Esophagus squamous epithelium (tissue), 5 donors: Measurements from ENCODE around the gene MUSTN1. TPM values are rescaled to one million over a fixed set of nuclear protein-coding genes. Genes with fewer than 3 reads are reported as not detected.

ENCODE experiments used
- DNase-seq: peaks from one replicate; lab custom pipeline; 2025; lab: John Stamatoyannopoulos, UW
- H3K27ac ChIP-seq, 4 donors: fragments of 200-600 bp; sonication (generic); one replicate each; pipeline ENCODE4 v1.5.1; 2016 to 2019; ENCODE audit warnings: mild to moderate bottlenecking in 1 of 4
- H3K27me3 ChIP-seq, 4 donors: fragments of 200-600 bp; sonication (generic); 1 replicate in 3 of 4; 2 replicates in 1 of 4; pipeline versions ENCODE4 v1.5.1 to v1.6.0; 2017 to 2021; ENCODE audit warnings: antibody characterized with exemption in 1 of 4
- H3K36me3 ChIP-seq, 3 donors: fragments of 200-600 bp; sonication (generic); one replicate each; pipeline ENCODE4 v1.5.1; 2016 to 2019
- H3K4me1 ChIP-seq, 3 donors: fragments of 200-600 bp; sonication (generic); one replicate each; pipeline ENCODE4 v1.5.1; 2017 to 2019
- H3K4me3 ChIP-seq, 4 donors: fragments of 200-600 bp; sonication (generic); 1 replicate in 3 of 4; 2 replicates in 1 of 4; pipeline ENCODE4 v1.5.1; 2016 to 2019; ENCODE audit warnings: mild to moderate bottlenecking in 2 of 4, moderate library complexity in 1 of 4
- H3K9me3 ChIP-seq, 3 donors: fragments of 200-600 bp; sonication (generic); one replicate each; pipeline ENCODE4 v1.5.1; 2016 to 2019
- POLR2A ChIP-seq, 4 donors: fragments of 450-650 bp; IDR thresholded peaks; one replicate each; pipeline ENCODE4 v1.6.1; 2017; ENCODE audit warnings: antibody characterized with exemption in 4 of 4, mild to moderate bottlenecking in 4 of 4, moderate library complexity in 3 of 4
- WGBS, 2 donors: methylation state at CpG; one replicate each; pipeline ENCODE4 v1.1.5; 2018; 5-methylcytosine and 5-hydroxymethylcytosine counted together
- intact Hi-C: fragments of 100-400 bp; cut with DNase I; formaldehyde crosslinking; loops from one replicate; pipeline ENCODE4 v1.15.0; 2022
- total RNA-seq, 4 donors: library from RNA; depleted of rRNA; stranded (reverse); fragments of >200 nt; gene quantifications; one replicate each; pipeline ENCODE4 v1.1.0, GENCODE V29; 2016
- TF ChIP-seq, protein P1 (sequence below), 6 experiments: fragments of 450-650 bp in 4 of 6; fragments of 200-600 bp in 2 of 6; sonication (generic) in 2 of 6; IDR thresholded peaks; one replicate each; pipeline ENCODE4 v1.5.1; 2016 to 2019; ENCODE audit warnings: antibody characterized with exemption in 6 of 6, mild to moderate bottlenecking in 4 of 6, moderate library complexity in 4 of 6
- donor health status: DM: yes; HTN: yes; CAD: no.

Gene MUSTN1
- 10 to 100 TPM in 1 of 4 donors, 1 to 10 TPM in 2, not detected in 1; 4.2 to 15.7 (median 5.7) TPM for total RNA-seq

- Histone ChIP-seq H3K9me3 (no peaks in the 10 kb centered on the region), H3K27me3 (no peaks in the 10 kb centered on the region), H3K4me3 (peak within 1 kb of the TSS in 3 of 4 donors; percentile 17 to 48 (median 31)), H3K36me3 (peaks cover 0 to 28% (median 0%) of the 10 kb centered on the region in 3 donors), H3K27ac (peak within 1 kb of the TSS; percentile 32 to 77 (median 60)), H3K4me1 (peaks cover 0 to 59% (median 28%) of the 10 kb centered on the region in 3 donors)
- no peak for DNase-seq
- intact Hi-C loops, result no loop called here
- WGBS, 2 donors, result 63 to 68% methylated on average over 2 to 4 of the region's 11 CpGs
- no peak for TF ChIP-seq POLR2A (IDR thresholded peaks at IDR 0.05)
- TF ChIP-seq, protein P1, sequence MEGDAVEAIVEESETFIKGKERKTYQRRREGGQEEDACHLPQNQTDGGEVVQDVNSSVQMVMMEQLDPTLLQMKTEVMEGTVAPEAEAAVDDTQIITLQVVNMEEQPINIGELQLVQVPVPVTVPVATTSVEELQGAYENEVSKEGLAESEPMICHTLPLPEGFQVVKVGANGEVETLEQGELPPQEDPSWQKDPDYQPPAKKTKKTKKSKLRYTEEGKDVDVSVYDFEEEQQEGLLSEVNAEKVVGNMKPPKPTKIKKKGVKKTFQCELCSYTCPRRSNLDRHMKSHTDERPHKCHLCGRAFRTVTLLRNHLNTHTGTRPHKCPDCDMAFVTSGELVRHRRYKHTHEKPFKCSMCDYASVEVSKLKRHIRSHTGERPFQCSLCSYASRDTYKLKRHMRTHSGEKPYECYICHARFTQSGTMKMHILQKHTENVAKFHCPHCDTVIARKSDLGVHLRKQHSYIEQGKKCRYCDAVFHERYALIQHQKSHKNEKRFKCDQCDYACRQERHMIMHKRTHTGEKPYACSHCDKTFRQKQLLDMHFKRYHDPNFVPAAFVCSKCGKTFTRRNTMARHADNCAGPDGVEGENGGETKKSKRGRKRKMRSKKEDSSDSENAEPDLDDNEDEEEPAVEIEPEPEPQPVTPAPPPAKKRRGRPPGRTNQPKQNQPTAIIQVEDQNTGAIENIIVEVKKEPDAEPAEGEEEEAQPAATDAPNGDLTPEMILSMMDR (IDR thresholded peaks at IDR 0.05), result no peak
These were observed at the start of gene MUSTN1 for GRCh38 chr3:52834871-52835501. TSS of gene MUSTN1 (minus strand) at chr3:52835019. CDS start at chr3:52834948, 71 bp downstream.

DNA sequence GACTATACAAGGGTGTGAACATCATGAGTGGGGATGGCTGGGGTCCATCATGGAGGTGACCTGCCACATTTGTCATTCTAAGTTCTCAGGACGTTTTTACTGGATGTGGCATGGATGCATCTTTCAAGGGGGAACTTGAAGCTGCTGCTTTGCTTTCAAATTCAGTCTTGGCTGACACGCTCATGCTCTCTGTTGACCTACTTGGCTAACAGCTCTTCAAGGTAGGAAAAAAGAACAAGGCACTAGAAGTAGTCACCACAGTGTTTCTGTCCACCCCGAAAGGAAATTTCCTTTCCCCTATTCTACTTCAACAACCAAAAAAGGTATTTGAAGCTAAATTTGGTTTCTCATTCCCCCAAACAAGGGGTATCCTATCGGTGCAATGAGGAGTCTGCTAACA, 47.6 kb upstream of the MUSTN1 start:
- Histone ChIP-seq H3K27me3 (no peaks in the 10 kb centered on the region), H3K36me3 (peaks cover 0 to 33% (median 0%) of the 10 kb centered on the region in 3 donors), H3K4me1 (peaks cover 0 to 7% (median 0%) of the 10 kb centered on the region in 3 donors), H3K9me3 (no peaks in the 10 kb centered on the region), H3K27ac (no peak overlapping the region), H3K4me3 (no peak overlapping the region)
- no peak for TF ChIP-seq POLR2A (IDR thresholded peaks at IDR 0.05)
- TF ChIP-seq, protein P1 (IDR thresholded peaks at IDR 0.05), result no peak
- intact Hi-C loops, result no loop called here
- WGBS, 2 donors, result 80 to 95% methylated on average over 4 of the region's 4 CpGs
- DNase-seq, result no peak

DNA sequence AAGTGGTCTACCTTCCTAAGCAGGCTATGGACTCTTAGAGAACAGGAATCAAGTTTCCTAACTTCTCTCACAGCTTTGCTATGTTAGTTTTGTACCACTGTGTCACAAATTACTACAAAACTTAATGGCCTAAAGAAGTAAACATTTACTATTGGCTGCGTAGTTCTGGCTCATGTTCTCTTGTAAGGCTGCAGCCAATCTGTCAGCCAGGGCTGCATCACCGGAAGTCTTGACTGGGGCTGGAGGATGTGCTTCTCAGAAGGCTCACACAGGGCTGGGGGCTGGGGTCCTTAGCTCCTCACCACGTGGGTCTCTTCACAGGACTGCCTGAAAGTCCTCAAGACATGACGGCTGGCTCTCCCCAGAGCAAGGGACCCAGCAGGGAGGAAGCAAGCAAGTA, 47.1 kb upstream of the MUSTN1 start:
- no peak for DNase-seq
- intact Hi-C loops, result no loop called here

DNA sequence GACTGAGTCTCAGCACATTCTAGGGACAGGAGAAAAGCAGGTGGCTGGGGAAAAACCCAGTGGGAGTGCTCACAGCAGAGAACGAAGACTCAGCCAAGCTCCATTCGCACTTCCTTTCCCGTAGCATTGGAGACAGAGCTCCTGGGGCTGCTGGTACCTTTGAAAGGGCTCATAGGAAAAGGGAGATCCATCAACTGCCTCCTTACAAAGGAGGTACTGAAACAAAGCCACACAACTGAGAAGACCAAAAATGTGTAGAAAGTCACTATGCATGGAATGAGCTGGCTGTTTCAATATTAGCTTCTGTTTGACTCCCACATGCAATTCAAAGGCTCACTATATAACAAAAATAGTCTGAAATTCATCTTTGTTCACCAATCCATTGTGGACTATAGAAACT, 45.7 kb upstream of the MUSTN1 start:
- H3K27ac ChIP-seq, result no peak overlapping the region
- no peaks in the 10 kb centered on the region for H3K9me3 ChIP-seq
- TF ChIP-seq, protein P1 (IDR thresholded peaks at IDR 0.05), result no peak
- no peak for TF ChIP-seq POLR2A (IDR thresholded peaks at IDR 0.05)
- WGBS, 2 donors, result 75 to 96% methylated on average over 3 of the region's 3 CpGs
- intact Hi-C loops, result no loop called here
- H3K27me3 ChIP-seq, result no peaks in the 10 kb centered on the region
- H3K36me3 ChIP-seq, result peaks cover 0 to 26% (median 0%) of the 10 kb centered on the region in 3 donors
- no peak overlapping the region for H3K4me3 ChIP-seq
- no peaks in the 10 kb centered on the region for H3K4me1 ChIP-seq
- no peak for DNase-seq

More for the DNA sequence above, 47.1 kb upstream of the MUSTN1 start:
- H3K4me1 ChIP-seq, result peaks cover 0 to 7% (median 0%) of the 10 kb centered on the region in 3 donors
- WGBS, 2 donors, result 63 to 66% methylated on average over 3 to 4 of the region's 4 CpGs
- TF ChIP-seq POLR2A (IDR thresholded peaks at IDR 0.05), result no peak
- TF ChIP-seq, protein P1 (IDR thresholded peaks at IDR 0.05), result no peak
- no peak overlapping the region for H3K4me3 ChIP-seq
- no peaks in the 10 kb centered on the region for H3K27me3 ChIP-seq
- peaks cover 0 to 33% (median 0%) of the 10 kb centered on the region in 3 donors for H3K36me3 ChIP-seq
- no peak overlapping the region for H3K27ac ChIP-seq
- no peaks in the 10 kb centered on the region for H3K9me3 ChIP-seq

- no peaks in the 10 kb centered on the region for H3K27me3 ChIP-seq
- H3K36me3 ChIP-seq, result peaks cover 0 to 22% (median 0%) of the 10 kb centered on the region in 3 donors
- intact Hi-C loops, result no loop called here
- no peak overlapping the region for H3K4me3 ChIP-seq
- H3K4me1 ChIP-seq, result no peaks in the 10 kb centered on the region
- H3K9me3 ChIP-seq, result no peaks in the 10 kb centered on the region
- no peak overlapping the region for H3K27ac ChIP-seq
- DNase-seq, result no peak
- TF ChIP-seq POLR2A (IDR thresholded peaks at IDR 0.05), result no peak
- TF ChIP-seq, protein P1 (IDR thresholded peaks at IDR 0.05), result no peak
- 76 to 87% methylated on average over 3 of the region's 5 CpGs for WGBS, 2 donors
These were observed 45.2 kb upstream of the MUSTN1 start for GRCh38 chr3:52880047-52880446.
